Kidney glomerular epithelial cell (primary cell): Measurements from ENCODE around the gene SH2D5.

Experiments
- DNase-seq: peaks from one replicate; lab custom pipeline; 2025; lab: John Stamatoyannopoulos, UW

SH2D5 gene

DNA sequence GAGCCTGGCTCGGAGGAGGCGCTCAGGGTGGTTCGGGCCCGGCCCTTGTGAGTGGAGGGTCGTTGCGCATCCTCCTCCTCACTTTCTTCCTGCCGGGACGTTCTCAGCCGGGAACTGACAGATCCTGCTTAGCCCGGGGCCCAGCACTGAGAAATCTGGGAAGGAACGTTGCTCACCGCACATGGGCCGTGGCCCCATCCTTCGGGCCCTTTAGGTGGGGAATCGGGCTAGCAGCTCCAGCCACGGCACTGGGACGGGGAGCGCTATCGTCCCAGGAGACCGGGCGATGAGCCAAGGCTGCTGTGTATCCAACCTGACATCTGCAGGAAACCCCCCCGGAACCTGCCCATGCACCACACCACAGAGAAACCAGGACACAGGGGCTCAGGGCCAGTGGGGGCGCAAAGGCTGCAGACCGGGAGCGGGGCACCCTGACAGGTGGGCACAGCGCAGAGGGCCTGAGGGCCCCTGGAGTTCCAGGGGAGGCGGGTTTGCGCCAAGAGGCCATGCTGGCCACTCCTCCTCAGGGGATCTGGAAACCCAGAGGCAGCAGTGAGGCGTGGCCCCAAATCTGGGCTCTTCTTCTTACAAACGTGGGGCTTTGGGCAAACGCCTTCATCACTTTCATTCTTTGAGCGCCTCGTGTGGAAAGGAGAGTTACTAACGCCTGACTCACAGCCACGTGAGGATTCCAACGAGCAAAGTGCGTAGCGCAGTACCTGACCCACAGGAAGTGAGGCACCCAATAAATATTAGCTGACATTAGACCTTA lies at the start of gene SH2D5:
TSS of gene SH2D5 (minus strand) at position 116 of the 772 bp plus-strand sequence. CDS start 4,659 bp downstream, outside the sequence.
- DNase-seq = peak; percentile 95

GRCh38 chr1:20775700-20776099 lies 43.2 kb upstream of the SH2D5 start:
- DNase-seq = no peak

DNA sequence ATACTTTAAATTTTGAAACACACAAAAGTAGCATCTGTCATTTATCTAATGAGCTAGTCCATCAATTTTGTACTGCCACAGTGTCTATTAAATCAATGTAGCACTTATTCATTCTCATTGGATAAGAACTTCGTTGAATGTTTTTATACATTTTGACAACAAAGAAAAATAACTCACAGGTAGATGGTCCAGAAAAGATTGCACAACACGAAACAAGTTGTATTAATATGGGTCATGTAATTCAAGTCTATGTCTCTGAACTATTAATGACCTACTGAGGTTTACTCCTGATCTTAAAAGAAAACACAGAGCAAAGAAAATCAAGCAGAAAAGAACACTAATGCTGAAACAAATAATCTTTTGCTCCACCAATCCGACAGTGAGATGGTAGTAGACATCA lies 39.3 kb upstream of the SH2D5 start:
- DNase-seq = no peak

GRCh38 chr1:20770314-20771087 lies 38.0 kb upstream of the SH2D5 start:
- no peak for DNase-seq

GRCh38 chr1:20767271-20767670 lies 34.8 kb upstream of the SH2D5 start:
- no peak for DNase-seq

GRCh38 chr1:20763417-20763816 lies 30.9 kb upstream of the SH2D5 start:
- DNase-seq = no peak

- DNase-seq = no peak
Observed at GRCh38 chr1:20760322-20760721, 27.8 kb upstream of the SH2D5 start.

DNA sequence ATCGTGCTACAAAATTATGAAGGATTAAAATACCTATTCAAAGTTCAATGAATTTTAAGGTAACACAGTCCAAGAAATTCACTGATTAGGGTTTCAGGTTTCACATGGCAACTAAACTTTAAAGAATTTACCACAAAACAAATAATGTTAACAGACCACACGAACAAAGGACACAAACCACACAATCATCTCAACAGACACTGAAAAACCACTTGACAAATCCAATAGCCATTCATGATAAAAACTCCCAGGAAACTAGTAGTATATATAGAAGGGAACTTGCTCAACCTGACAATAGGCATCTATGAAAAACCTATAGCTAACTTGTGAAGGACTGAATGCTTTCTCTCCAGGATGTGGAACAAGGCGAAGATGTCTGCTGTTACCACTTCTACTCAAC lies 21.1 kb upstream of the SH2D5 start:
- no peak for DNase-seq

DNA sequence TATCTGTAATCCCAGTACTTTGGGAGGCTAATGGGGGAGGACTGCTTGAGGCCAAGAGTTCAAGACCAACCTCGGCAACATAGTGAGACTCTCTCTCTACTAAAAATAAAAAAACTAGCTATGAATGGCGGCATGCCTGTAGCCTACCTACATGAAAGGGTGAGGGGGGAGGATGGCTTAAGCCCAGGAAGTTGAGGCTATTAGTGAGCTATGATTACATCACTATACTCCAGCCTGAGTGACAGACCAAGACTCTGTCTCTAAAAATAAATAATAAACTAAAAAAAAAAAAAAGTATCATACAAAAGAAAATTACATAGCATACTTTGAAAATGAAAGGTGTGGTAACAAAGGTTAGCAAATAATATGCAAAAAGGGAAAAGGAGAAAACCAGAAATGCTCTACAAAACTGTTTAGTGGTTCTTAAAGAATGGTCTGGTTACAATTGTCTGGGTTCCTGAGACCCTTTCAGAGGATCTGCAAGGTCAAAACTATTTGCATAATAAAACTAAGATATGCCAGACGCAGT lies 19.0 kb upstream of the SH2D5 start:
- no peak for DNase-seq

- DNase-seq = no peak
Observed at GRCh38 chr1:20742671-20743070, 10.2 kb upstream of the SH2D5 start.

DNA sequence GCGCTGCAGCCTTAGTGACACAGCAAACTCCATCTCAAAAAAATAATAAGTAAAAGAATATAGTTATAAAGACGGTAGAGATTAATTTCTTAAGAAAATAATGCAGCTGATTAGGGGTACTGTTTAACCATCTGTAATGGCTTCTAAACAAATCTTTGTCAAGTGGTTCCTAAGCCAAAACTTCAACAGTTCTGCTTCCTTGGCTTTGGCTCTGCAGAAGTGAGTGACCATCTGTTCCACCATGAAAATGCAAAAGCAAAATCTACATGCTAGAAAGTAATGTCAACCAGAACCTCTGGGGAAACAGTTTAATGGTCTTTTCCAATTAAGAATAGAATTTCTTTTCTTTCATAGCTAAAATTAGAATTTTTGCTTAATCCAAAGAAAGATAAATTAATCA lies 8.3 kb upstream of the SH2D5 start:
- DNase-seq = no peak

- DNase-seq = no peak
Observed at GRCh38 chr1:20739225-20739624, 6.7 kb upstream of the SH2D5 start.

GRCh38 chr1:20735581-20736111 lies 3.1 kb upstream of the SH2D5 start:
- DNase-seq = no peak

DNA sequence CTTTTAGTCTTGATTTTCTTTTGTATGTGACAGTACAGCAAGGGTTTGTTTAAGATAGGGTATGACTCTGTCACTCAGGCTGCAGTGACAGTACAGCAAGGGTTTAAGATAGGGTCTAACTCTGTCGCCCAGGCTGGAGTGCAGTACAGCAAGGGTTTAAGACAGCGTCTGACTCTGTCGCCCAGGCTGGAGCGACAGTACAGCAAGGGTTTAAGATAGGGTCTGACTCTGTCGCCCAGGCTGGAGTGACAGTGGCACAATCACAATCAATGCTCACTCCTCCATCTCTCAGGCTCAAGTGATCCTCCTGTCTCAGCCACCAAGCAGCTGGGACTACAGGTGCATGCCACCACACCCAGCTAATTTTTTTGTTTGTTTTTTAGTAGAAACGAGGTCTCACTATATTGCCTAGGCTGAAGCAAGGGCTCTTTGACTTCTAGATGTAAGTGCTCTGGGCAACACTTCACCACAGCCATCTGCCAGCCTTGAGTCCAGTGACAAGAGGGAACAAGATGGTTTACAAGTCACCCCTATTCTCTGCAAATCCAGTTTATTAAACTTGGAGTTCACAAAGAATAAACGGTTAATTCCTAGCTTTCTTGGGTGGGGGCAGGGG lies 965 bp upstream of the SH2D5 start:
- DNase-seq = no peak

- DNase-seq = peak; percentile 36
Observed at GRCh38 chr1:20732071-20732587, 374 bp downstream of the SH2D5 start.

- DNase-seq = no peak
Observed at GRCh38 chr1:20731057-20731991, 1.2 kb downstream of the SH2D5 start.

GRCh38 chr1:20730690-20731056 lies 1.8 kb downstream of the SH2D5 start:
- no peak for DNase-seq

DNA sequence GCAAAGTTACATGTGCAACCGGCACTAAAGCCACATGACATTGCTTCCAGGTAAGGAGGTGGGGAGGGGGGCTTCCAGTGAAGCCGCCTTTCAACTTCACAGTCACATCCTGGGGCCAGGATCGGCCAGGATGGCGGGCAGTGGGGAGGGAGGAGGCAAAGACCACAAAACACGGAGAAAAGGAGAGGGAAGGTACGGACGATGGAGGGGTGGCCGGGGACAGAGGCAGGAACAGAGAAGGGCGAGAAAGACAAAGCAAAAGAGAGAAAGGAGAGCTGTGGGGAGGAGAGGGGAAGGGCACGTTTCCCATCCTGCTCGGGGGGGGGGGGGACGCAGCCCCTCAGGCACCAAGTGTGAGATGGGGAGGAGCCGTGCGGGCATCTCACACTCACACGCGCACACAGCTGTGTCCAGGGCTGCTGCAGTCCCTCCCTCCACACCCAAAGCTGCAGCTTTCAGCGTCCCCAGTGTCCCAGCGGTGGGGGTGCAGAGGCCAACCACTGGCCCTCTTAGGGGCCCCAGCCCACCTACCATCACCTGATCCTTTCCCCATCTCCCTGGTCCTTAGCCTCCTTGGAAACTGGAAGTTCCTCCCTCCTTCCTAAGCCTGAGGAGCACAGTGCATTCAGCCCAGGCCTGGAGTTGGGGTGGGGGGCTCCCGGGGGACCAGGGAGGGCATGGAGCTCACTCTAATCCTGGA lies 2.4 kb downstream of the SH2D5 start:
- DNase-seq = no peak

DNA sequence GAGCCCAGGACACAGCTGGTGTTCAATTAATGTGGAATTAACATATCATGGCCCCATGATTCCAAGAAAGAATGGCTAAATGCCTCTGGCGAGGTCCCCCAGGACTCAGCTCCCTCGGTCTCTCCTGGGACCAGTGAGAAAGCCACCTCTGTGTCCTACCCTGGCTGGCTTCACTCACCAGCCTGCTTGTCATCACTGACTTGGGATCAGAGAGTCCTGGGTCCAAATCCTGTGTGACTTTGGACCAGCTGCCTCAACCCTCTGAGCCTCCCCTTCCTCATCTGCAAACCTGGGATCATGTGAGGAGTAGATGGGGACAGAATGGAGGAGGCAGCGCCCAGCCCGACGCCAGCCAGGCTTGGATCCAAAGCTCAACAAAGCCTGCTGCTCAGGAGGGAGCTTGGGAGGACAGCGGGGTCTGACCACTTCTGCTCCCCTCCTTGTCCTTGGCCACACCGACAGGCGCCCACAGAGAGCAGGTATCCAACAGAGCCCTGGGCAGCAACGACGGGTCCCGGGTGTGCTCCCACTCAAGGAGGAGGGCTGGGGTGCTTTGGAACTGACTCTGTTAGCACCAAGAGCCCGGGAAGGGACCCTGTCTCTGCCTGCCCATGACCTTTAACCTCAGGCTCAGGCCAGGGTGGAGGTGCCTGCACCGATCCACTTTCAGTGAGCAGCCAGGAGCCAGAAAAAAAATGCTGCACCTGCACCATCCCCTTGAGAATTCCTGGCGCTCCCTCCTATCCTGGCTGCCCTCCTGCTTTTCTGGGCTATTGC lies 3.2 kb downstream of the SH2D5 start:
- no peak for DNase-seq
